B cell (primary cell): ENCODE data around the gene L2HGDH. TPM values are rescaled to one million over a fixed set of nuclear protein-coding genes. Genes with fewer than 3 reads are reported as not detected.

Experiments
- ATAC-seq: fragments of 200-7000 bp; cut with Tn5 transposase; one replicate; pipeline ENCODE4 v1.10.0; 2021; ENCODE audit warnings: low read depth, mild to moderate bottlenecking, moderate number of reproducible peaks, moderate library complexity
- CTCF ChIA-PET: fragments of 350-600 bp; sonication (Branson Sonifier 250); formaldehyde crosslinking; loops from one replicate; lab custom pipeline; 2021; ENCODE audit warnings: antibody characterized with exemption, inconsistent platforms; lab: Charles Lee
- POLR2A ChIA-PET: fragments of 350-600 bp; sonication (Branson Sonifier 250); formaldehyde crosslinking; loops from one replicate; lab custom pipeline; 2021; ENCODE audit warnings: antibody characterized with exemption; lab: Charles Lee
- DNase-seq: peaks from one replicate; pipeline ENCODE4 v3.0.0; 2013
- H2AFZ ChIP-seq: 2 replicates; pipeline ENCODE4 v1.6.1; 2012; ENCODE audit warnings: mild to moderate bottlenecking, low read depth, low read length; ENCODE audit not compliant: insufficient read depth, poor library complexity, severe bottlenecking
- H3K27ac ChIP-seq, 2 donors: 1 replicate in 1 of 2; 2 replicates in 1 of 2; pipeline ENCODE4 v1.5.1; 2012 to 2013; ENCODE audit warnings: low read length in 2 of 2, mild to moderate bottlenecking in 2 of 2, moderate library complexity in 1 of 2
- H3K27me3 ChIP-seq, 4 experiments: fragments of 200-600 bp in 1 of 4; sonication (generic) in 1 of 4; replicated peaks in 1 of 4; 1 replicate in 2 of 4; 2 replicates in 2 of 4; pipeline versions ENCODE4 v1.6.1 to v1.7.0; 2013 to 2016; ENCODE audit warnings: low read length in 3 of 4, mild to moderate bottlenecking in 2 of 4, mixed read lengths in 1 of 4, moderate library complexity in 1 of 4; ENCODE audit not compliant: insufficient read depth in 4 of 4, control insufficient read depth in 3 of 4; ENCODE audit errors: control extremely low read depth in 1 of 4
- H3K36me3 ChIP-seq, 2 experiments: replicated peaks in 1 of 2; 1 replicate in 1 of 2; 2 replicates in 1 of 2; pipeline versions ENCODE4 v1.6.1 to v1.7.1; 2013; ENCODE audit warnings: low read length in 1 of 2; ENCODE audit not compliant: insufficient read depth in 2 of 2, control insufficient read depth in 1 of 2; ENCODE audit errors: control extremely low read depth in 1 of 2, extremely low read depth in 1 of 2
- H3K4me1 ChIP-seq, 2 donors: fragments of 200-600 bp in 1 of 2; sonication (generic) in 1 of 2; 1 replicate in 1 of 2; 2 replicates in 1 of 2; pipeline versions ENCODE4 v1.5.1 to v1.6.1; 2013 to 2017; ENCODE audit warnings: low read length in 2 of 2; ENCODE audit not compliant: control insufficient read depth in 2 of 2, insufficient read depth in 2 of 2
- H3K4me2 ChIP-seq: replicated peaks from 2 replicates; pipeline ENCODE3; 2012; ENCODE audit warnings: mild to moderate bottlenecking, low read depth, low read length; ENCODE audit not compliant: poor library complexity, severe bottlenecking
- H3K4me3 ChIP-seq, 5 experiments: fragments of 200-600 bp in 1 of 5; sonication (generic) in 1 of 5; 1 replicate in 3 of 5; 2 replicates in 2 of 5; pipeline versions ENCODE4 v1.5.1 to v1.7.0; 2011 to 2016; ENCODE audit warnings: low read length in 4 of 5, mild to moderate bottlenecking in 4 of 5, low read depth in 2 of 5, control low read depth in 1 of 5, moderate library complexity in 1 of 5; ENCODE audit not compliant: insufficient read depth in 1 of 5; ENCODE audit errors: control extremely low read depth in 1 of 5, extremely low read depth in 1 of 5
- H3K79me2 ChIP-seq: fragments of 200-600 bp; sonication (generic); one replicate; pipeline ENCODE4 v1.6.0; 2016; ENCODE audit warnings: low read length; ENCODE audit not compliant: control insufficient read depth, insufficient read depth
- H3K9ac ChIP-seq: fragments of 200-600 bp; sonication (generic); 2 replicates; pipeline ENCODE4 v1.6.1; 2017; ENCODE audit warnings: mild to moderate bottlenecking, low read length, moderate library complexity
- H3K9me3 ChIP-seq, 3 donors: one replicate each; pipeline versions ENCODE4 v1.6.1 to v1.7.1; 2013; ENCODE audit warnings: low read length in 2 of 3; ENCODE audit not compliant: control insufficient read depth in 2 of 3, insufficient read depth in 1 of 3; ENCODE audit errors: control extremely low read depth in 1 of 3
- H4K20me1 ChIP-seq: 2 replicates; pipeline ENCODE4 v1.6.0; 2012; ENCODE audit warnings: mild to moderate bottlenecking, low read length; ENCODE audit not compliant: insufficient read depth, control insufficient read depth, poor library complexity, severe bottlenecking
- H3K27ac Mint-ChIP-seq: one replicate; pipeline ENCODE4 v1.8.0; 2021; ENCODE audit warnings: mixed read lengths
- H3K27me3 Mint-ChIP-seq: one replicate; pipeline ENCODE4 v1.8.0; 2021; ENCODE audit warnings: mixed read lengths
- H3K4me1 Mint-ChIP-seq: one replicate; pipeline ENCODE4 v1.8.0; 2021; ENCODE audit warnings: mixed read lengths
- H3K4me3 Mint-ChIP-seq: one replicate; pipeline ENCODE4 v1.8.0; 2021; ENCODE audit warnings: mixed read lengths
- H3K9me3 Mint-ChIP-seq: one replicate; pipeline ENCODE4 v1.8.0; 2022; ENCODE audit warnings: mixed read lengths; ENCODE audit not compliant: insufficient read depth
- EZH2 ChIP-seq: IDR thresholded peaks from 2 replicates; pipeline ENCODE4 v1.6.1; 2012; ENCODE audit warnings: borderline replicate concordance, low read depth, mild to moderate bottlenecking, moderate library complexity, low read length; ENCODE audit not compliant: insufficient read depth, poor library complexity, severe bottlenecking
- WGBS: methylation state at CpG from one replicate; pipeline ENCODE4 v1.1.5; 2013; ENCODE audit warnings: missing lambda C conversion rate; ENCODE audit not compliant: insufficient coverage; 5-methylcytosine and 5-hydroxymethylcytosine counted together
- intact Hi-C: fragments of 100-400 bp; cut with micrococcal nuclease; formaldehyde crosslinking; loops from one replicate; pipeline ENCODE4 v1.10.0; 2022
- polyA plus RNA-seq: library from polyadenylated mRNA; depleted of rRNA; stranded (reverse); fragments of >200 nt; gene quantifications from 2 replicates; pipeline ENCODE4 v1.2.3, GENCODE V29; 2012
- total RNA-seq, 2 donors: library from RNA; stranded (reverse); fragments of 120-200 nt in 1 of 2; gene quantifications; 1 replicate in 1 of 2; 2 replicates in 1 of 2; pipeline versions ENCODE4 v1.2.3 to v1.2.4, GENCODE V29; 2013 to 2022
- TF ChIP-seq, protein P1 (sequence below): fragments of 200-600 bp; IDR thresholded peaks from one replicate; pipeline ENCODE4 v1.8.0; 2022; ENCODE audit warnings: antibody characterized with exemption, mild to moderate bottlenecking

L2HGDH gene
- total and polyA plus RNA-seq, 2 donors (not counting 1 experiment from before 2014, with no cell fraction given), result 1.1 to 5.5 TPM

DNA sequence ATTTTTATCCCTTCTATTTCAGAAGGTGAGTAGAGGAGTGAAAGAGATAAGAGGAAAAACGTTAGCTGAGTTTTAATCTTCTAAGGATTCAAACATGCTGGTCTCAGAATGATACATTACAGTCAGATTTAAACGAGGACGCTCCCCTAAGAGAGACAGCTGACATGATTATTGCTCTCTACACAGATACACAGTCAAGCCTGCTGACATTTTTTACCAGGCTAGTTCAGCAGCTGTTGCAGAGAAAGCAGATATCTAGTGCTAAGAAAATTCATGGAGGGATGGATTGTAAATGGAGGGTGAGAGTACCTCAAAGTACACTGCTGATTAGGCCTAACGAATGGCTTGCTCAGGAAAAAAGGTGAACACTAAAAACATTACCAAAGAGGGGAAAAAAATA lies 48.7 kb downstream of the L2HGDH start:
- H3K4me1 Mint-ChIP-seq, result no peaks in the 10 kb centered on the region
- Histone ChIP-seq H3K9ac (no peak overlapping the region), H3K36me3 (no peaks in the 10 kb centered on the region), H3K79me2 (no peaks in the 10 kb centered on the region), H4K20me1 (no peaks in the 10 kb centered on the region), H3K4me2 (no peak overlapping the region), H3K4me1 (no peaks in the 10 kb centered on the region), H3K4me3 (no peak overlapping the region), H2AFZ (no peak overlapping the region), H3K27ac (no peak overlapping the region), H3K9me3 (no peaks in the 10 kb centered on the region), H3K27me3 (no peaks in the 10 kb centered on the region)
- CTCF ChIA-PET, result interaction anchor here (0.5 kb wide), 1 partner anchor 80 kb away, joined by 4 read pairs; no protein-coding TSS in a partner anchor
- intact Hi-C loops, result no loop called here
- DNase-seq (no peak), ATAC-seq (no peak)
- 83% methylated on average over 1 of the region's 4 CpGs for WGBS
- no peak overlapping the region for H3K27ac Mint-ChIP-seq
- no peaks in the 10 kb centered on the region for H3K27me3 Mint-ChIP-seq
- H3K4me3 Mint-ChIP-seq, result no peak overlapping the region
- POLR2A ChIA-PET, result no interaction called here
- no peaks in the 10 kb centered on the region for H3K9me3 Mint-ChIP-seq
- TF ChIP-seq, protein P1, sequence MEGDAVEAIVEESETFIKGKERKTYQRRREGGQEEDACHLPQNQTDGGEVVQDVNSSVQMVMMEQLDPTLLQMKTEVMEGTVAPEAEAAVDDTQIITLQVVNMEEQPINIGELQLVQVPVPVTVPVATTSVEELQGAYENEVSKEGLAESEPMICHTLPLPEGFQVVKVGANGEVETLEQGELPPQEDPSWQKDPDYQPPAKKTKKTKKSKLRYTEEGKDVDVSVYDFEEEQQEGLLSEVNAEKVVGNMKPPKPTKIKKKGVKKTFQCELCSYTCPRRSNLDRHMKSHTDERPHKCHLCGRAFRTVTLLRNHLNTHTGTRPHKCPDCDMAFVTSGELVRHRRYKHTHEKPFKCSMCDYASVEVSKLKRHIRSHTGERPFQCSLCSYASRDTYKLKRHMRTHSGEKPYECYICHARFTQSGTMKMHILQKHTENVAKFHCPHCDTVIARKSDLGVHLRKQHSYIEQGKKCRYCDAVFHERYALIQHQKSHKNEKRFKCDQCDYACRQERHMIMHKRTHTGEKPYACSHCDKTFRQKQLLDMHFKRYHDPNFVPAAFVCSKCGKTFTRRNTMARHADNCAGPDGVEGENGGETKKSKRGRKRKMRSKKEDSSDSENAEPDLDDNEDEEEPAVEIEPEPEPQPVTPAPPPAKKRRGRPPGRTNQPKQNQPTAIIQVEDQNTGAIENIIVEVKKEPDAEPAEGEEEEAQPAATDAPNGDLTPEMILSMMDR, result no peak

DNA sequence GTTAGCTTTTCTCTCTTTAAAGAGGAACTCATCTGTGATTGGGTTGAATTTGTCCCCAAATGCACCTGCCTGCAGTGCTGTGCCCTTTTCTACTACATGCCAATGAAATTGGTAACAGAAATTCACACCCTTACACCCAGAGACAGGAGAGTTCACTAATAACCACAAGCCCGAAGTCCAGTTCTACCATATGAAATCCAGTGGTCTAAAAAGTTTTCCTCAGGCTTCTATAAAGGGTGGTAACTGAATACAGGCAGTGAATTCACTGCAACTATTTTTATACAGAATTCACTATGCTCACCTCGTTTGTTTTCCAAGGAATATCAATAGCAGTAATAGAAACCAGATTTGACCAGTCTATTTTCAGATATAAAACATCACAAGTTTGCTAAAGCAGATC lies 49.2 kb downstream of the L2HGDH start:
- intact Hi-C loops, result no loop called here
- no peak overlapping the region for H3K4me3 Mint-ChIP-seq
- no peaks in the 10 kb centered on the region for H3K27me3 Mint-ChIP-seq
- no peak for ATAC-seq
- H3K79me2 ChIP-seq, result no peaks in the 10 kb centered on the region
- ChIA-PET POLR2A (no interaction called here), CTCF (interaction anchor here (0.5 to 0.7 kb wide), 2 partner anchors 79 to 401 kb away, joined by 3 to 4 read pairs; no protein-coding TSS in a partner anchor)
- no peaks in the 10 kb centered on the region for H3K9me3 ChIP-seq
- no peaks in the 10 kb centered on the region for H3K9me3 Mint-ChIP-seq
- no peaks in the 10 kb centered on the region for H3K4me1 Mint-ChIP-seq
- H2AFZ ChIP-seq, result no peak overlapping the region
- no peak for DNase-seq
- WGBS, result no CpG with 5 or more reads among the region's 2 CpGs
- H3K4me3 ChIP-seq, result no peak overlapping the region
- no peaks in the 10 kb centered on the region for H3K36me3 ChIP-seq
- no peaks in the 10 kb centered on the region for H3K27me3 ChIP-seq
- no peaks in the 10 kb centered on the region for H3K4me1 ChIP-seq
- no peak overlapping the region for H3K9ac ChIP-seq
- TF ChIP-seq, protein P1, result no peak
- no peak for TF ChIP-seq EZH2
- H3K27ac ChIP-seq, result no peak overlapping the region
- no peaks in the 10 kb centered on the region for H4K20me1 ChIP-seq
- H3K27ac Mint-ChIP-seq, result no peak overlapping the region
- H3K4me2 ChIP-seq, result no peak overlapping the region
